ENCODE results near the gene PTTG1IP.

DNA sequence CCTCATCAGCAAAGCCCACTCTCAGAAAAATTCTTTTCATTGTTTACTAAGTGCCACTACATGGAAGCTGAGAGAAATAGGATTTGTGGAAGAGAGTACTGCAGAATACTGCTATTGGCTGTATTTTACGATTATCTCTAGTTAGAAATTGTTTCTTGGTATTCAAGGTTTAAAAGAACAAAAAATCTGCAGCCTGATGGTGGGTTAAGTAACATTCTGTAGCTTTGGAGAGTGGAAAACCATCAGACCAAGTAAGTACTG is 27.3 kb downstream of the PTTG1IP start:
- TF ChIP-seq, protein P1, sequence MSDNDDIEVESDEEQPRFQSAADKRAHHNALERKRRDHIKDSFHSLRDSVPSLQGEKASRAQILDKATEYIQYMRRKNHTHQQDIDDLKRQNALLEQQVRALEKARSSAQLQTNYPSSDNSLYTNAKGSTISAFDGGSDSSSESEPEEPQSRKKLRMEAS (CRISPR knock-in tag; IDR thresholded peaks at IDR 0.05), result no peak
- TF ChIP-seq, protein P2, sequence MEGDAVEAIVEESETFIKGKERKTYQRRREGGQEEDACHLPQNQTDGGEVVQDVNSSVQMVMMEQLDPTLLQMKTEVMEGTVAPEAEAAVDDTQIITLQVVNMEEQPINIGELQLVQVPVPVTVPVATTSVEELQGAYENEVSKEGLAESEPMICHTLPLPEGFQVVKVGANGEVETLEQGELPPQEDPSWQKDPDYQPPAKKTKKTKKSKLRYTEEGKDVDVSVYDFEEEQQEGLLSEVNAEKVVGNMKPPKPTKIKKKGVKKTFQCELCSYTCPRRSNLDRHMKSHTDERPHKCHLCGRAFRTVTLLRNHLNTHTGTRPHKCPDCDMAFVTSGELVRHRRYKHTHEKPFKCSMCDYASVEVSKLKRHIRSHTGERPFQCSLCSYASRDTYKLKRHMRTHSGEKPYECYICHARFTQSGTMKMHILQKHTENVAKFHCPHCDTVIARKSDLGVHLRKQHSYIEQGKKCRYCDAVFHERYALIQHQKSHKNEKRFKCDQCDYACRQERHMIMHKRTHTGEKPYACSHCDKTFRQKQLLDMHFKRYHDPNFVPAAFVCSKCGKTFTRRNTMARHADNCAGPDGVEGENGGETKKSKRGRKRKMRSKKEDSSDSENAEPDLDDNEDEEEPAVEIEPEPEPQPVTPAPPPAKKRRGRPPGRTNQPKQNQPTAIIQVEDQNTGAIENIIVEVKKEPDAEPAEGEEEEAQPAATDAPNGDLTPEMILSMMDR (IDR thresholded peaks at IDR 0.05), result no peak
- TF ChIP-seq CBFB (CRISPR knock-in tag; IDR thresholded peaks at IDR 0.05; ENCODE audit: low read depth) (no peak), CREM (CRISPR knock-in tag; IDR thresholded peaks at IDR 0.05) (no peak), CREB1 (CRISPR knock-in tag; IDR thresholded peaks at IDR 0.05) (no peak), NR1H2 (CRISPR knock-in tag; IDR thresholded peaks at IDR 0.05) (no peak), ELF4 (CRISPR knock-in tag; IDR thresholded peaks at IDR 0.05; ENCODE audit: low read depth) (no peak)
- TF ChIP-seq, protein P3, sequence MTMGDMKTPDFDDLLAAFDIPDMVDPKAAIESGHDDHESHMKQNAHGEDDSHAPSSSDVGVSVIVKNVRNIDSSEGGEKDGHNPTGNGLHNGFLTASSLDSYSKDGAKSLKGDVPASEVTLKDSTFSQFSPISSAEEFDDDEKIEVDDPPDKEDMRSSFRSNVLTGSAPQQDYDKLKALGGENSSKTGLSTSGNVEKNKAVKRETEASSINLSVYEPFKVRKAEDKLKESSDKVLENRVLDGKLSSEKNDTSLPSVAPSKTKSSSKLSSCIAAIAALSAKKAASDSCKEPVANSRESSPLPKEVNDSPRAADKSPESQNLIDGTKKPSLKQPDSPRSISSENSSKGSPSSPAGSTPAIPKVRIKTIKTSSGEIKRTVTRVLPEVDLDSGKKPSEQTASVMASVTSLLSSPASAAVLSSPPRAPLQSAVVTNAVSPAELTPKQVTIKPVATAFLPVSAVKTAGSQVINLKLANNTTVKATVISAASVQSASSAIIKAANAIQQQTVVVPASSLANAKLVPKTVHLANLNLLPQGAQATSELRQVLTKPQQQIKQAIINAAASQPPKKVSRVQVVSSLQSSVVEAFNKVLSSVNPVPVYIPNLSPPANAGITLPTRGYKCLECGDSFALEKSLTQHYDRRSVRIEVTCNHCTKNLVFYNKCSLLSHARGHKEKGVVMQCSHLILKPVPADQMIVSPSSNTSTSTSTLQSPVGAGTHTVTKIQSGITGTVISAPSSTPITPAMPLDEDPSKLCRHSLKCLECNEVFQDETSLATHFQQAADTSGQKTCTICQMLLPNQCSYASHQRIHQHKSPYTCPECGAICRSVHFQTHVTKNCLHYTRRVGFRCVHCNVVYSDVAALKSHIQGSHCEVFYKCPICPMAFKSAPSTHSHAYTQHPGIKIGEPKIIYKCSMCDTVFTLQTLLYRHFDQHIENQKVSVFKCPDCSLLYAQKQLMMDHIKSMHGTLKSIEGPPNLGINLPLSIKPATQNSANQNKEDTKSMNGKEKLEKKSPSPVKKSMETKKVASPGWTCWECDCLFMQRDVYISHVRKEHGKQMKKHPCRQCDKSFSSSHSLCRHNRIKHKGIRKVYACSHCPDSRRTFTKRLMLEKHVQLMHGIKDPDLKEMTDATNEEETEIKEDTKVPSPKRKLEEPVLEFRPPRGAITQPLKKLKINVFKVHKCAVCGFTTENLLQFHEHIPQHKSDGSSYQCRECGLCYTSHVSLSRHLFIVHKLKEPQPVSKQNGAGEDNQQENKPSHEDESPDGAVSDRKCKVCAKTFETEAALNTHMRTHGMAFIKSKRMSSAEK (CRISPR knock-in tag; IDR thresholded peaks at IDR 0.05; ENCODE audit: borderline replicate concordance), result no peak
- TF ChIP-seq, protein P4, sequence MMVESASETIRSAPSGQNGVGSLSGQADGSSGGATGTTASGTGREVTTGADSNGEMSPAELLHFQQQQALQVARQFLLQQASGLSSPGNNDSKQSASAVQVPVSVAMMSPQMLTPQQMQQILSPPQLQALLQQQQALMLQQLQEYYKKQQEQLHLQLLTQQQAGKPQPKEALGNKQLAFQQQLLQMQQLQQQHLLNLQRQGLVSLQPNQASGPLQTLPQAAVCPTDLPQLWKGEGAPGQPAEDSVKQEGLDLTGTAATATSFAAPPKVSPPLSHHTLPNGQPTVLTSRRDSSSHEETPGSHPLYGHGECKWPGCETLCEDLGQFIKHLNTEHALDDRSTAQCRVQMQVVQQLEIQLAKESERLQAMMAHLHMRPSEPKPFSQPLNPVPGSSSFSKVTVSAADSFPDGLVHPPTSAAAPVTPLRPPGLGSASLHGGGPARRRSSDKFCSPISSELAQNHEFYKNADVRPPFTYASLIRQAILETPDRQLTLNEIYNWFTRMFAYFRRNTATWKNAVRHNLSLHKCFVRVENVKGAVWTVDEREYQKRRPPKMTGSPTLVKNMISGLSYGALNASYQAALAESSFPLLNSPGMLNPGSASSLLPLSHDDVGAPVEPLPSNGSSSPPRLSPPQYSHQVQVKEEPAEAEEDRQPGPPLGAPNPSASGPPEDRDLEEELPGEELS (CRISPR knock-in tag; IDR thresholded peaks at IDR 0.05), result no peak
- TF ChIP-seq, protein P5, sequence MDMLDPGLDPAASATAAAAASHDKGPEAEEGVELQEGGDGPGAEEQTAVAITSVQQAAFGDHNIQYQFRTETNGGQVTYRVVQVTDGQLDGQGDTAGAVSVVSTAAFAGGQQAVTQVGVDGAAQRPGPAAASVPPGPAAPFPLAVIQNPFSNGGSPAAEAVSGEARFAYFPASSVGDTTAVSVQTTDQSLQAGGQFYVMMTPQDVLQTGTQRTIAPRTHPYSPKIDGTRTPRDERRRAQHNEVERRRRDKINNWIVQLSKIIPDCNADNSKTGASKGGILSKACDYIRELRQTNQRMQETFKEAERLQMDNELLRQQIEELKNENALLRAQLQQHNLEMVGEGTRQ (CRISPR knock-in tag; IDR thresholded peaks at IDR 0.05), result no peak
